Activated naive CD8-positive, alpha-beta T cell (primary cell): ENCODE results near the gene LCN1.
"Not testable (repeated sequence)": the region's sequence is repeated elsewhere in the genome, so short reads cannot be mapped to it uniquely, and the experiment has no call there.

Source experiments
- H3K27ac Mint-ChIP-seq: one replicate; pipeline ENCODE4 v1.8.0; 2021; ENCODE audit warnings: mixed read lengths
- H3K27me3 Mint-ChIP-seq: one replicate; pipeline ENCODE4 v1.8.0; 2021; ENCODE audit warnings: mixed read lengths
- H3K36me3 Mint-ChIP-seq: one replicate; pipeline ENCODE4 v1.8.0; 2021; ENCODE audit warnings: mixed read lengths
- H3K4me1 Mint-ChIP-seq: one replicate; pipeline ENCODE4 v1.8.0; 2021; ENCODE audit warnings: low read depth, mixed read lengths
- H3K4me3 Mint-ChIP-seq: one replicate; pipeline ENCODE4 v1.8.0; 2021; ENCODE audit warnings: mild to moderate bottlenecking, mixed read lengths
- H3K9me3 Mint-ChIP-seq: one replicate; pipeline ENCODE4 v1.8.0; 2021; ENCODE audit warnings: low read depth, mixed read lengths

LCN1 gene

GRCh38 chr9:135507104-135508035 lies 13.9 kb upstream of the LCN1 start:
- Mint-ChIP-seq H3K4me3 (no peak overlapping the region), H3K36me3 (peaks cover 8% of the 10 kb centered on the region), H3K9me3 (peaks cover 10% of the 10 kb centered on the region), H3K4me1 (peaks cover 9% of the 10 kb centered on the region), H3K27me3 (no peaks in the 10 kb centered on the region), H3K27ac (no peak overlapping the region)

GRCh38 chr9:135508211-135508820 lies 12.9 kb upstream of the LCN1 start:
- H3K4me1 Mint-ChIP-seq, result peaks cover 5% of the 10 kb centered on the region
- H3K9me3 Mint-ChIP-seq, result peaks cover 10% of the 10 kb centered on the region
- H3K36me3 Mint-ChIP-seq, result peaks cover 8% of the 10 kb centered on the region
- H3K4me3 Mint-ChIP-seq, result no peak overlapping the region
- no peaks in the 10 kb centered on the region for H3K27me3 Mint-ChIP-seq
- H3K27ac Mint-ChIP-seq, result no peak overlapping the region

GRCh38 chr9:135509458-135509857 lies 11.8 kb upstream of the LCN1 start:
- Mint-ChIP-seq H3K27me3 (no peaks in the 10 kb centered on the region), H3K27ac (no peak overlapping the region), H3K4me3 (no peak overlapping the region), H3K36me3 (peaks cover 7% of the 10 kb centered on the region), H3K4me1 (peaks cover 3% of the 10 kb centered on the region), H3K9me3 (peaks cover 10% of the 10 kb centered on the region)

- H3K36me3 Mint-ChIP-seq, result peaks cover 6% of the 10 kb centered on the region
- peaks cover 10% of the 10 kb centered on the region for H3K9me3 Mint-ChIP-seq
- H3K27me3 Mint-ChIP-seq, result no peaks in the 10 kb centered on the region
- no peaks in the 10 kb centered on the region for H3K4me1 Mint-ChIP-seq
- no peak overlapping the region for H3K4me3 Mint-ChIP-seq
- no peak overlapping the region for H3K27ac Mint-ChIP-seq
These were observed 9.0 kb upstream of the LCN1 start for GRCh38 chr9:135512241-135512603.

GRCh38 chr9:135512904-135513303 lies 8.3 kb upstream of the LCN1 start:
- Mint-ChIP-seq H3K4me3 (no peak overlapping the region), H3K27me3 (no peaks in the 10 kb centered on the region), H3K36me3 (peaks cover 6% of the 10 kb centered on the region), H3K27ac (no peak overlapping the region), H3K9me3 (peaks cover 10% of the 10 kb centered on the region), H3K4me1 (no peaks in the 10 kb centered on the region)

GRCh38 chr9:135513351-135513846 lies 7.8 kb upstream of the LCN1 start:
- Mint-ChIP-seq H3K36me3 (peaks cover 6% of the 10 kb centered on the region), H3K4me3 (no peak overlapping the region), H3K4me1 (no peaks in the 10 kb centered on the region), H3K27ac (no peak overlapping the region), H3K27me3 (no peaks in the 10 kb centered on the region), H3K9me3 (peaks cover 10% of the 10 kb centered on the region)

GRCh38 chr9:135513906-135514305 lies 7.3 kb upstream of the LCN1 start:
- H3K9me3 Mint-ChIP-seq, H3K4me3 Mint-ChIP-seq, H3K27me3 Mint-ChIP-seq, H3K36me3 Mint-ChIP-seq, H3K27ac Mint-ChIP-seq, H3K4me1 Mint-ChIP-seq: not testable (repeated sequence)

- no peak overlapping the region for H3K27ac Mint-ChIP-seq
- no peaks in the 10 kb centered on the region for H3K4me1 Mint-ChIP-seq
- H3K9me3 Mint-ChIP-seq, result peaks cover 1% of the 10 kb centered on the region
- H3K36me3 Mint-ChIP-seq, result peaks cover 1% of the 10 kb centered on the region
- H3K4me3 Mint-ChIP-seq, result no peak overlapping the region
- no peaks in the 10 kb centered on the region for H3K27me3 Mint-ChIP-seq
These were observed 6.7 kb upstream of the LCN1 start for GRCh38 chr9:135514342-135515082.

GRCh38 chr9:135515083-135515951 lies 5.9 kb upstream of the LCN1 start:
- Mint-ChIP-seq H3K4me1 (no peaks in the 10 kb centered on the region), H3K4me3 (no peak overlapping the region), H3K36me3 (no peaks in the 10 kb centered on the region), H3K27ac (no peak overlapping the region), H3K9me3 (no peaks in the 10 kb centered on the region), H3K27me3 (no peaks in the 10 kb centered on the region)

GRCh38 chr9:135516132-135516860 lies 4.9 kb upstream of the LCN1 start:
- no peaks in the 10 kb centered on the region for H3K36me3 Mint-ChIP-seq
- no peaks in the 10 kb centered on the region for H3K27me3 Mint-ChIP-seq
- no peak overlapping the region for H3K27ac Mint-ChIP-seq
- no peaks in the 10 kb centered on the region for H3K4me1 Mint-ChIP-seq
- H3K9me3 Mint-ChIP-seq, result no peaks in the 10 kb centered on the region
- H3K4me3 Mint-ChIP-seq, result no peak overlapping the region

- no peaks in the 10 kb centered on the region for H3K36me3 Mint-ChIP-seq
- H3K9me3 Mint-ChIP-seq, result no peaks in the 10 kb centered on the region
- no peaks in the 10 kb centered on the region for H3K4me1 Mint-ChIP-seq
- no peak overlapping the region for H3K27ac Mint-ChIP-seq
- no peaks in the 10 kb centered on the region for H3K27me3 Mint-ChIP-seq
- no peak overlapping the region for H3K4me3 Mint-ChIP-seq
These were observed 3.8 kb upstream of the LCN1 start for GRCh38 chr9:135517407-135517822.

- no peaks in the 10 kb centered on the region for H3K4me1 Mint-ChIP-seq
- H3K27me3 Mint-ChIP-seq, result no peaks in the 10 kb centered on the region
- H3K36me3 Mint-ChIP-seq, result no peaks in the 10 kb centered on the region
- no peak overlapping the region for H3K27ac Mint-ChIP-seq
- H3K9me3 Mint-ChIP-seq, result no peaks in the 10 kb centered on the region
- H3K4me3 Mint-ChIP-seq, result no peak overlapping the region
These were observed 1.9 kb upstream of the LCN1 start for GRCh38 chr9:135519179-135519971.

- Mint-ChIP-seq H3K4me1 (no peaks in the 10 kb centered on the region), H3K27ac (no peak overlapping the region), H3K36me3 (no peaks in the 10 kb centered on the region), H3K9me3 (no peaks in the 10 kb centered on the region), H3K27me3 (no peaks in the 10 kb centered on the region), H3K4me3 (no peak overlapping the region)
These were observed 412 bp downstream of the LCN1 start for GRCh38 chr9:135521608-135522095.
